ENCODE measurements around the gene HCN1.

GRCh38 chr5:45609661-45610060, 86.5 kb downstream of the HCN1 start:
- no peak for TF ChIP-seq ZNF143 (CRISPR knock-in tag; IDR thresholded peaks at IDR 0.05)
- no peak for TF ChIP-seq ASH2L (IDR thresholded peaks at IDR 0.05; ENCODE audit: insufficient read length, low read depth, low read length)
- no peak for TF ChIP-seq CHD4 (IDR thresholded peaks at IDR 0.05; ENCODE audit: borderline replicate concordance, low read length)

All from HepG2 (cell line).